Measurements from ENCODE around the gene SPAG9.

DNA sequence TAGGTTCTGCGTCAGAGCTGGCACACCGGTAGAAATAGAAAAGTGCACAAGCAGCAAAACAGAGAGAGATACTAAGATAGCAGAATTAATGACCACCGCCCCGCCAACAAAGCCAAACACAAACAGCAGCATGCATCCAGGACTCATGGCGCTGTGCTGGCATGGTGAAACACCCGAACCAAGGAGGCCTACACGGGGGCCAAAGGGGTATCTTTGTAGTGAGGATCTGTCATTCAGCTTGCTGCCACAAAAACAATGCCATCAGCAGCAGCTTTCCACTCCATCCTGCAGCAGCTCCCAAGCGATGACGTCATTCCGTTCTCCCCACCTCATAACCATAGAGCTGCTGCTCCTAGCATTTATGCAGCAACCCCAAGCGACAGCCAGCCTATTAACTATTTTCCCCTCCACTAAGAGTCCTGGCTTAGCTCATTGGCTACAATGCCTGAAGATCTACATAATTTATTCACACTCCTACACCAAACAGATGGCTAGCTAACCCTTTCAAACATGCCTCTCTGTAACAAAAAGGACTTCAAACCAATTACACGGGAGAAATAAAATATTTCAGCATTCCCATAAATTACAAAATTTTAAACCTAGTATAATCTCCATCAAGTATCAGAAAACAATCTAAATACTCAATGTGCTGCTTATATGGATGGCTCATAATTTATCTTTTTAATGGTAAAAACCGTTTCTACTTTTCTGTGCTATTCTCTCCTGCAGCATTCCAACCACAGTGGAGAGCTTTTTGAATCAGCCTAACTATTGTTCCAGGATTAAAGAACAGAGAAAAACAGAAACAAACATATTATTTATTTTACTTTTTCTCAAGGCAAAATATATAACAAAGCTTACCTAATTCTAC is 73.9 kb downstream of the SPAG9 start:
- TF ChIP-seq, protein P1, sequence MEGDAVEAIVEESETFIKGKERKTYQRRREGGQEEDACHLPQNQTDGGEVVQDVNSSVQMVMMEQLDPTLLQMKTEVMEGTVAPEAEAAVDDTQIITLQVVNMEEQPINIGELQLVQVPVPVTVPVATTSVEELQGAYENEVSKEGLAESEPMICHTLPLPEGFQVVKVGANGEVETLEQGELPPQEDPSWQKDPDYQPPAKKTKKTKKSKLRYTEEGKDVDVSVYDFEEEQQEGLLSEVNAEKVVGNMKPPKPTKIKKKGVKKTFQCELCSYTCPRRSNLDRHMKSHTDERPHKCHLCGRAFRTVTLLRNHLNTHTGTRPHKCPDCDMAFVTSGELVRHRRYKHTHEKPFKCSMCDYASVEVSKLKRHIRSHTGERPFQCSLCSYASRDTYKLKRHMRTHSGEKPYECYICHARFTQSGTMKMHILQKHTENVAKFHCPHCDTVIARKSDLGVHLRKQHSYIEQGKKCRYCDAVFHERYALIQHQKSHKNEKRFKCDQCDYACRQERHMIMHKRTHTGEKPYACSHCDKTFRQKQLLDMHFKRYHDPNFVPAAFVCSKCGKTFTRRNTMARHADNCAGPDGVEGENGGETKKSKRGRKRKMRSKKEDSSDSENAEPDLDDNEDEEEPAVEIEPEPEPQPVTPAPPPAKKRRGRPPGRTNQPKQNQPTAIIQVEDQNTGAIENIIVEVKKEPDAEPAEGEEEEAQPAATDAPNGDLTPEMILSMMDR (IDR thresholded peaks at IDR 0.05) = no peak
- TF ChIP-seq POLR2AphosphoS5 (IDR thresholded peaks at IDR 0.05) (peak in 2 of 3 donors; percentile 46 to 71), POLR2A (IDR thresholded peaks at IDR 0.05) (no peak)
